HG03460 (cell line): Measurements from ENCODE around the gene EFCAB8.
A peak's percentile ranks its signal among the peaks of the same experiment; 100 is the strongest.
"Not testable (repeated sequence)": the region's sequence is repeated elsewhere in the genome, so short reads cannot be mapped to it uniquely, and the experiment has no call there.

Experiments
- ATAC-seq: cut with Tn5 transposase; IDR thresholded peaks from one replicate; pipeline ENCODE4 v1.9.1; 2021; ENCODE audit not compliant: unreplicated experiment

Gene EFCAB8

GRCh38 chr20:32969356-32970114 is 110.8 kb downstream of the EFCAB8 start:
- ATAC-seq: no peak

- ATAC-seq: no peak
These were observed 111.6 kb downstream of the EFCAB8 start for GRCh38 chr20:32970115-32970972.

- no peak for ATAC-seq
These were observed 112.2 kb downstream of the EFCAB8 start for GRCh38 chr20:32970973-32971300.

- ATAC-seq: peak; percentile 28
These were observed 113.0 kb downstream of the EFCAB8 start for GRCh38 chr20:32971703-32972161.

- ATAC-seq: peak; percentile 87
These were observed 113.7 kb downstream of the EFCAB8 start for GRCh38 chr20:32972181-32973076.

GRCh38 chr20:32973077-32973717 is 114.5 kb downstream of the EFCAB8 start:
- no peak for ATAC-seq

- ATAC-seq: not testable (repeated sequence)
These were observed 115.7 kb downstream of the EFCAB8 start for GRCh38 chr20:32974204-32975064.

- not testable (repeated sequence) for ATAC-seq
These were observed 116.4 kb downstream of the EFCAB8 start for GRCh38 chr20:32975121-32975520.

GRCh38 chr20:32975698-32976674 is 117.3 kb downstream of the EFCAB8 start:
- no peak for ATAC-seq

GRCh38 chr20:32976746-32977145 is 118.0 kb downstream of the EFCAB8 start:
- ATAC-seq: no peak

- ATAC-seq: no peak
These were observed 118.7 kb downstream of the EFCAB8 start for GRCh38 chr20:32977281-32978008.

- no peak for ATAC-seq
These were observed 119.2 kb downstream of the EFCAB8 start for GRCh38 chr20:32978009-32978335.

GRCh38 chr20:32979201-32979998 is 120.7 kb downstream of the EFCAB8 start:
- ATAC-seq: no peak

- no peak for ATAC-seq
These were observed 121.6 kb downstream of the EFCAB8 start for GRCh38 chr20:32980131-32980941.

- ATAC-seq: no peak
These were observed 122.3 kb downstream of the EFCAB8 start for GRCh38 chr20:32980990-32981389.
